CD14-positive monocyte (primary cell): ENCODE data around the gene LRRK1. TPM values are rescaled to one million over a fixed set of nuclear protein-coding genes. Genes with fewer than 3 reads are reported as not detected.

Experiments used
- DNase-seq, 3 donors: peaks; one replicate each; pipeline ENCODE4 v3.0.0-alpha.2; 2011 to 2022
- H2AFZ ChIP-seq: 2 replicates; pipeline ENCODE4 v1.6.0; 2012; ENCODE audit warnings: mild to moderate bottlenecking, low read depth, low read length, inconsistent platforms; ENCODE audit not compliant: insufficient read depth, poor library complexity, severe bottlenecking
- H3K27ac ChIP-seq, 2 donors: 1 replicate in 1 of 2; 2 replicates in 1 of 2; pipeline ENCODE4 v1.5.1; 2012 to 2013; ENCODE audit warnings: low read length in 2 of 2, control low read depth in 1 of 2, inconsistent platforms in 1 of 2, low read depth in 1 of 2, mild to moderate bottlenecking in 1 of 2
- H3K27me3 ChIP-seq, 2 donors: one replicate each; pipeline versions ENCODE4 v1.6.0 to v1.6.1; 2011 to 2013; ENCODE audit warnings: low read length in 2 of 2; ENCODE audit not compliant: control insufficient read depth in 2 of 2, insufficient read depth in 2 of 2
- H3K36me3 ChIP-seq, 2 donors: replicated peaks in 1 of 2; 1 replicate in 1 of 2; 2 replicates in 1 of 2; pipeline versions ENCODE4 v1.5.1 to v1.6.1; 2012 to 2013; ENCODE audit warnings: low read length in 2 of 2, control low read depth in 1 of 2, inconsistent platforms in 1 of 2, mild to moderate bottlenecking in 1 of 2; ENCODE audit not compliant: insufficient read depth in 2 of 2, control insufficient read depth in 1 of 2
- H3K4me1 ChIP-seq, 2 donors: 1 replicate in 1 of 2; 2 replicates in 1 of 2; pipeline versions ENCODE4 v1.5.1 to v1.6.1; 2012 to 2013; ENCODE audit warnings: low read length in 2 of 2, control low read depth in 1 of 2, inconsistent platforms in 1 of 2, mild to moderate bottlenecking in 1 of 2, moderate library complexity in 1 of 2; ENCODE audit not compliant: insufficient read depth in 2 of 2, control insufficient read depth in 1 of 2
- H3K4me2 ChIP-seq: replicated peaks from 2 replicates; pipeline ENCODE3; 2012; ENCODE audit warnings: low read length, moderate library complexity, mild to moderate bottlenecking; ENCODE audit not compliant: poor library complexity, severe bottlenecking; ENCODE audit errors: extremely low read depth
- H3K4me3 ChIP-seq, 3 experiments: fragments of 200-600 bp in 1 of 3; sonication (generic) in 1 of 3; replicated peaks in 1 of 3; 1 replicate in 2 of 3; 2 replicates in 1 of 3; pipeline ENCODE4 v1.5.1; 2011 to 2013; ENCODE audit warnings: low read length in 3 of 3, mild to moderate bottlenecking in 3 of 3, control low read depth in 2 of 3, low read depth in 2 of 3, inconsistent platforms in 1 of 3, moderate library complexity in 1 of 3
- H3K79me2 ChIP-seq: 2 replicates; pipeline ENCODE4 v1.6.0; 2012; ENCODE audit warnings: mild to moderate bottlenecking, control low read depth, inconsistent platforms, low read length, moderate library complexity; ENCODE audit not compliant: insufficient read depth
- H3K9ac ChIP-seq: 2 replicates; pipeline ENCODE4 v1.6.0; 2017; ENCODE audit warnings: low read length, mild to moderate bottlenecking; ENCODE audit not compliant: insufficient read depth, poor library complexity, severe bottlenecking
- H3K9me3 ChIP-seq, 2 donors: replicated peaks in 1 of 2; 1 replicate in 1 of 2; 2 replicates in 1 of 2; pipeline versions ENCODE4 v1.5.1 to v1.6.1; 2012 to 2013; ENCODE audit warnings: low read length in 2 of 2, control low read depth in 1 of 2; ENCODE audit not compliant: control insufficient read depth in 1 of 2, insufficient read depth in 1 of 2
- H4K20me1 ChIP-seq: 2 replicates; pipeline ENCODE4 v1.6.0; 2012; ENCODE audit warnings: mild to moderate bottlenecking, low read length, control low read depth, moderate library complexity; ENCODE audit not compliant: insufficient read depth
- H3K27ac Mint-ChIP-seq, 7 donors: one replicate each; pipeline ENCODE4 v1.8.0; 2020; ENCODE audit warnings: mild to moderate bottlenecking in 7 of 7, mixed read lengths in 7 of 7, moderate library complexity in 6 of 7, inconsistent platforms in 2 of 7
- H3K27me3 Mint-ChIP-seq, 3 donors: one replicate each; pipeline ENCODE4 v1.8.0; 2021 to 2022; ENCODE audit warnings: low read depth in 3 of 3, mild to moderate bottlenecking in 3 of 3, mixed read lengths in 3 of 3, moderate library complexity in 3 of 3, inconsistent platforms in 1 of 3
- H3K36me3 Mint-ChIP-seq, 2 donors: one replicate each; pipeline ENCODE4 v1.8.0; 2020; ENCODE audit warnings: mixed read lengths in 2 of 2, inconsistent platforms in 1 of 2, mild to moderate bottlenecking in 1 of 2
- H3K4me1 Mint-ChIP-seq: one replicate; pipeline ENCODE4 v1.8.0; 2020; ENCODE audit warnings: mild to moderate bottlenecking, mixed read lengths
- H3K4me3 Mint-ChIP-seq, 2 donors: one replicate each; pipeline ENCODE4 v1.8.0; 2020; ENCODE audit warnings: mild to moderate bottlenecking in 2 of 2, mixed read lengths in 2 of 2, moderate library complexity in 1 of 2
- H3K9me3 Mint-ChIP-seq, 7 donors: one replicate each; pipeline ENCODE4 v1.8.0; 2020 to 2022; ENCODE audit warnings: mixed read lengths in 7 of 7, mild to moderate bottlenecking in 6 of 7, moderate library complexity in 6 of 7, inconsistent platforms in 2 of 7
- WGBS: methylation state at CpG from one replicate; pipeline ENCODE4 v1.1.5; 2013; ENCODE audit warnings: missing lambda C conversion rate; ENCODE audit not compliant: insufficient coverage; 5-methylcytosine and 5-hydroxymethylcytosine counted together
- intact Hi-C, 2 donors: fragments of 100-400 bp; cut with micrococcal nuclease; formaldehyde crosslinking; loops; one replicate each; pipeline versions ENCODE4 v1.15.0 to v1.15.1; 2023
- polyA plus RNA-seq, 3 donors: library from polyadenylated mRNA; depleted of rRNA in 1 of 3; unstranded in 2 of 3; stranded (reverse) in 1 of 3; fragments of 300-500 nt in 2 of 3; fragments of >200 nt in 1 of 3; fragmentation: Illumina TruSeq in 2 of 3; gene quantifications; 1 replicate in 2 of 3; 2 replicates in 1 of 3; pipeline ENCODE4 v1.2.3, GENCODE V29; 2012 to 2021
- TF ChIP-seq, protein P1 (sequence below): fragments of 200-600 bp; IDR thresholded peaks from one replicate; pipeline ENCODE4 v1.8.0; 2022; ENCODE audit warnings: antibody characterized with exemption, mild to moderate bottlenecking

Gene LRRK1
- polyA plus RNA-seq, 3 donors = 1.7 to 18.9 (median 5.4) TPM

DNA sequence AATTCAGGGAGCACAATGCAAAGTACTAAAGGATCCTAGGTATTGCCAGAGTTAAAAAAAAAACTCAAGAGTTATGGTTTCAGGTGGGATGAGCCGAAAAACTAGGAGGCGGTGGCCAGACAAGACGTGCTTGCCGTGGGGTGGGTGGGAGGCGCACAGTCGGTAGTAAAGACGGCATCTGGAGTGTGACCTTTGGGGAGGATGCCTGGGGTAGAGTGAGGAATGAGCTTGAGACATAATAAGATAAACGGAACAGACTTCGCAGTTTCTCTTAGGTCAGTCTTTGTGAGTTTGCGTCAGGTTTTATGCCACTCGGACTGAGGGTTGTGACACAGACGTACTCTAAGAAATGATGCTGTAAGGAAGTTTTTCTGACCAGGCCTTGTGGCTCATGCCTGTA lies 139.6 kb downstream of the LRRK1 start:
- H3K36me3 Mint-ChIP-seq = peaks cover 97 to 100% of the 10 kb centered on the region in 2 donors
- peaks cover 5 to 8% of the 10 kb centered on the region in 2 donors for H3K4me1 ChIP-seq
- H3K4me3 ChIP-seq = no peak overlapping the region
- no peaks in the 10 kb centered on the region for H3K9me3 ChIP-seq
- H3K4me2 ChIP-seq = no peak overlapping the region
- WGBS = 98% methylated on average over 12 of the region's 12 CpGs
- intact Hi-C loops = no loop called here
- TF ChIP-seq, protein P1, sequence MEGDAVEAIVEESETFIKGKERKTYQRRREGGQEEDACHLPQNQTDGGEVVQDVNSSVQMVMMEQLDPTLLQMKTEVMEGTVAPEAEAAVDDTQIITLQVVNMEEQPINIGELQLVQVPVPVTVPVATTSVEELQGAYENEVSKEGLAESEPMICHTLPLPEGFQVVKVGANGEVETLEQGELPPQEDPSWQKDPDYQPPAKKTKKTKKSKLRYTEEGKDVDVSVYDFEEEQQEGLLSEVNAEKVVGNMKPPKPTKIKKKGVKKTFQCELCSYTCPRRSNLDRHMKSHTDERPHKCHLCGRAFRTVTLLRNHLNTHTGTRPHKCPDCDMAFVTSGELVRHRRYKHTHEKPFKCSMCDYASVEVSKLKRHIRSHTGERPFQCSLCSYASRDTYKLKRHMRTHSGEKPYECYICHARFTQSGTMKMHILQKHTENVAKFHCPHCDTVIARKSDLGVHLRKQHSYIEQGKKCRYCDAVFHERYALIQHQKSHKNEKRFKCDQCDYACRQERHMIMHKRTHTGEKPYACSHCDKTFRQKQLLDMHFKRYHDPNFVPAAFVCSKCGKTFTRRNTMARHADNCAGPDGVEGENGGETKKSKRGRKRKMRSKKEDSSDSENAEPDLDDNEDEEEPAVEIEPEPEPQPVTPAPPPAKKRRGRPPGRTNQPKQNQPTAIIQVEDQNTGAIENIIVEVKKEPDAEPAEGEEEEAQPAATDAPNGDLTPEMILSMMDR = no peak
- H3K27ac Mint-ChIP-seq = peak overlapping the region in 1 of 7 donors; percentile 51
- H3K27me3 ChIP-seq = no peaks in the 10 kb centered on the region
- peaks cover 97 to 100% of the 10 kb centered on the region in 2 donors for H3K36me3 ChIP-seq
- peaks cover 0 to 3% (median 2%) of the 10 kb centered on the region in 3 donors for H3K27me3 Mint-ChIP-seq
- no peaks in the 10 kb centered on the region for H3K79me2 ChIP-seq
- peaks cover 0 to 4% (median 0%) of the 10 kb centered on the region in 7 donors for H3K9me3 Mint-ChIP-seq
- H2AFZ ChIP-seq = no peak overlapping the region
- no peak for DNase-seq
- H3K4me1 Mint-ChIP-seq = peaks cover 12% of the 10 kb centered on the region
- peaks cover 5% of the 10 kb centered on the region for H4K20me1 ChIP-seq
- H3K4me3 Mint-ChIP-seq = no peak overlapping the region
- H3K9ac ChIP-seq = no peak overlapping the region
- H3K27ac ChIP-seq = no peak overlapping the region

DNA sequence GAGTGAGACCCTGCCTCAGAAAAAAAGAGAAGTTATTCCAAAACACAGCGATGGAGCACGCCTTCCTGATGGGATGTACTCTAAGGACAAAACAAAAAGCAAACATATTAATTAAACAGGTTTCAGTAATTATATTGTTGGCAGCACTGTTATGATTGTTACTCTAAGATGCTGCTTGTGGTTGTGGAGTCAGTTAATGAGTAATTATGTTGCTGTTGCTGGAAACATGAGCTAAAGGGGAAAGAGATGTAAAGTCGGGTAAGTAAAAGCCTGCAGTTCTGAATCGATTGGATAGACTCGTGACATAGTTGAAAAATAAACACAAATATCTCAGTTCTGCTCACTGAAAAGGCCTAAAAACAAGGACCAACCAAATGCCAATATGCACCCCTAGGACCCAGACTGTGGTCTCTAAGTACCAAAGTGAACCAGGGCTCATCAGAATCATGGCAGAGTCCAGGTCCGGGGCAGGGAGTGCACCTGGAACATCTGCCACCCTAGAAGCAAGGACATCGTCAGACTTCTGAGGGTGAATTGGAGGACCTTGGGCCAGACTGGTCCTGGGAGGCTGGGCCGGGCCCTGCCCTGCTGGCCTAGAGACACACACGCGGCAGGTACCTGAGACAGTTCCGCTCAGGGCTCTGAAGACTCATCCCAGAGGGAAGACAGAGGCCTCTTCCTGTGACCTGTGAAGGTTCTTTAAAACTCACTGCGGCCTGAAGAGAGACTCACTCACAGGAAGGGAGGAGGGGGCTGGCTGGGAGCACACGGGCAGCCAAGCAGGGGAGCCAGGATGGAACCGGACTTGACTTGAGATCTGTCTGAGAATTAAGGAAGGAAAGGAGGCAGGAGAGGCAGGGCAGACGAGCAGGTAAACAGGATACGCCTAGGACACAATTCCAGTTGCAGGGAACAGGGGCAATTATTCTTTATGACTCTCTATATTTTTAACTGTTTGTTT lies 140.5 kb downstream of the LRRK1 start:
- peaks cover 12% of the 10 kb centered on the region for H3K4me1 Mint-ChIP-seq
- H3K4me2 ChIP-seq = no peak overlapping the region

More for the DNA sequence above, 140.5 kb downstream of the LRRK1 start:
- TF ChIP-seq, protein P1 = no peak
- no peak for DNase-seq
- Mint-ChIP-seq H3K4me3 (no peak overlapping the region), H3K27ac (no peak overlapping the region), H3K27me3 (peaks cover 0 to 3% (median 2%) of the 10 kb centered on the region in 3 donors), H3K9me3 (peaks cover 0 to 4% (median 0%) of the 10 kb centered on the region in 7 donors), H3K36me3 (peaks cover 97 to 100% of the 10 kb centered on the region in 2 donors)
- Histone ChIP-seq H3K9me3 (no peaks in the 10 kb centered on the region), H3K27me3 (no peaks in the 10 kb centered on the region), H3K36me3 (peaks cover 99 to 100% of the 10 kb centered on the region in 2 donors), H2AFZ (no peak overlapping the region), H3K4me3 (no peak overlapping the region), H4K20me1 (peaks cover 5% of the 10 kb centered on the region), H3K79me2 (no peaks in the 10 kb centered on the region), H3K4me1 (peaks cover 5 to 8% of the 10 kb centered on the region in 2 donors), H3K9ac (no peak overlapping the region), H3K27ac (no peak overlapping the region)
- intact Hi-C loops = no loop called here
- WGBS = 94% methylated on average over 9 of the region's 16 CpGs
